Measurements from ENCODE around the gene PWP2.
"Not testable (repeated sequence)": the region's sequence is repeated elsewhere in the genome, so short reads cannot be mapped to it uniquely, and the experiment has no call there.

- TF ChIP-seq CTCF, POLR2A, POLR2AphosphoS5 (IDR thresholded peaks at IDR 0.05): not testable (repeated sequence)
These were observed 35.3 kb downstream of the PWP2 start for GRCh38 chr21:44142470-44142869.
